ENCODE results near the gene TUBB3. TPM values are rescaled to one million over a fixed set of nuclear protein-coding genes. Genes with fewer than 3 reads are reported as not detected.

TUBB3 gene
- total RNA-seq, 1 donor from 2014 or later: 833 TPM

DNA sequence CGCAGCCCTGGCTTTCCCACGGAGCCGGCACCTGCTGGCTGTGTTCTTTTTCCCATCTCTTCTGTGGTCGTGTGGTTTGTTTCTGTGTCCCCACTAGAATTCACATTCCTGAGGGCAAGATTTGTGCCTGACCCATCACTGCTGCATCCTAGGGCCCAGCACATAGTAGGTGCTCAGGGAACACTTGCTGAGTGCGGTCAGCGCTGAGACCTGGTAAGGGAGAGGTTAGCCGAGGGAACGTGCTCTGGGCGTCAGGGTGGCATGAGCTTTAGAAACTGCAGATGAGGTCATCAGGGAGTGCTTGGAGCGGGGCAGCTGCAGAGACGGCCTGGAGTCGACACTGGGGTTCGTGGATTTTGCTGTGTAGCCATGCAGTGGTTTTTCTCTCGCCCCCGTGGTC, 31.3 kb downstream of the TUBB3 start:
- TF ChIP-seq, protein P1, sequence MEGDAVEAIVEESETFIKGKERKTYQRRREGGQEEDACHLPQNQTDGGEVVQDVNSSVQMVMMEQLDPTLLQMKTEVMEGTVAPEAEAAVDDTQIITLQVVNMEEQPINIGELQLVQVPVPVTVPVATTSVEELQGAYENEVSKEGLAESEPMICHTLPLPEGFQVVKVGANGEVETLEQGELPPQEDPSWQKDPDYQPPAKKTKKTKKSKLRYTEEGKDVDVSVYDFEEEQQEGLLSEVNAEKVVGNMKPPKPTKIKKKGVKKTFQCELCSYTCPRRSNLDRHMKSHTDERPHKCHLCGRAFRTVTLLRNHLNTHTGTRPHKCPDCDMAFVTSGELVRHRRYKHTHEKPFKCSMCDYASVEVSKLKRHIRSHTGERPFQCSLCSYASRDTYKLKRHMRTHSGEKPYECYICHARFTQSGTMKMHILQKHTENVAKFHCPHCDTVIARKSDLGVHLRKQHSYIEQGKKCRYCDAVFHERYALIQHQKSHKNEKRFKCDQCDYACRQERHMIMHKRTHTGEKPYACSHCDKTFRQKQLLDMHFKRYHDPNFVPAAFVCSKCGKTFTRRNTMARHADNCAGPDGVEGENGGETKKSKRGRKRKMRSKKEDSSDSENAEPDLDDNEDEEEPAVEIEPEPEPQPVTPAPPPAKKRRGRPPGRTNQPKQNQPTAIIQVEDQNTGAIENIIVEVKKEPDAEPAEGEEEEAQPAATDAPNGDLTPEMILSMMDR (conservative IDR thresholded peaks at IDR 0.05; ENCODE audit: low read depth, low read length): no peak
- H3K4me3 ChIP-seq (ENCODE audit: low read depth, low read length): no peak overlapping the region
- no peak for DNase-seq (ENCODE audit: low read depth)

DNA sequence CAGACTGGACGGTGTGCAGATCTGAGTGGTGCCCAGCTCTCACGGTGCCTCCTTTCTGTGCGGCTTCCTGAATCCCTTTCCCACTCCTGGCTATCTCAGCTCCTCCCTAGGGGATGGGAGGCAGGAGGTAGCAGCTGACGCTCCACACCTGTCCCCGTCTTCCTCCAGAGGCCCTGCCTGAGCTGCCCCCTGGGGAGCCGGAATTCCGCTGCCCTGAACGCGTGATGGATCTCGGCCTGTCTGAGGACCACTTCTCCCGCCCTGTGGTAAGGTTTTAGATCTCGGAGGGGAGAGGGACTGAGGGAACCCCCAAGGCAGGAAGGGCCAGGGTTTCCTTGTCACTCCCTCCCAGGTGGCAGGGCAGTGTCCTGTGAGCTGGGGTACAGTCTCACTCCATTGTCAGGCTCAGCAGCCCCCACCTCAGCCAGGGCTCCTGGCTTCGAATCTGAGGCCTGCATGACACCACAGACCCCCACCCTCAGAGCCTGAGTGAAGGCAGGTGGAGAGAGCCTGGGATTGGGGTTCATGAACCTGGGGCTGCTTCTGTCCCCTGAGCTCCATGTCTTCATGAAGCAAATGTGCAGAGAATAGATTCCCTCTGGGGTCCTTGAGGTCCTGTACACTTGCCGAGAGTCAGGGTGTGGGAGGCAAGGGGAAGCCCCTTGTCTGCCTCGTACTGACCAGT, 32.0 kb downstream of the TUBB3 start:
- DNase-seq (ENCODE audit: low read depth): no peak
- TF ChIP-seq, protein P1 (conservative IDR thresholded peaks at IDR 0.05; ENCODE audit: low read depth, low read length): no peak
- no peak overlapping the region for H3K4me3 ChIP-seq (ENCODE audit: low read depth, low read length)

DNA sequence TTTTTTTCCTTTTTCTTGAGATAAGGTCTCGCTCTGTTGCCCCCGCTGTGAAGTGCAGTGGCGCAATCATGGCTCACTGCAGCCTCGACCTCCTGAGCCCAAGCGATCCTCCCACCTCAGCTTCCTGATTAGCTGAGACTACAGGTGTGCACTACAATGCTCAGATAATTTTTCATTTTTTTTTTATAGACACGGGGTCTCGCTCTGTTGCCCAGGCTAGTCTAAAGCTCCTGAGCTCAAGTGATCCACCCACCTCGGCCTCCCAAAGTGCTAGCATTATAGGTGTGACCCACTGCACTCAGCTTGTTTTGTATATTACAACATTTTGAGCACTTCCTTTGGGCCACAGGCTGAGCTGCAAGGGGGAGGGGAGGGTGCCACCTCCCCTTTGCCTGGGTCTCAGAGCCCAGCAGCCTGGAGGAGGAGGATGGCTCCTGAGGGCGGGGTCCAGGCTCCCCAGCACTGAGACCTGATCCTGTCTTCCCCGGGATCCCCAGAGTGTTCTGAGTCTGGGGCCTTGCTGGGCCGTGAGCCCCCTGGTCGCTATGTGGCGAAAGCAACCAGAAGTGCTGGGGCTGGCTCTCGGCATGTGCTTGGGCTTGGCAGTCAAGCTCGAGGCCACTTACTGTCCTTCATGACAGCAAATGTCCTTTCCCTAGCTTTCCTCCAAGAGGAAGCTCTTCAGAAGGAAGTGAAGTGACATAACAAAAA, 33.5 kb downstream of the TUBB3 start:
- TF ChIP-seq, protein P1 (conservative IDR thresholded peaks at IDR 0.05; ENCODE audit: low read depth, low read length): no peak
- no peak for DNase-seq (ENCODE audit: low read depth)
- H3K4me3 ChIP-seq (ENCODE audit: low read depth, low read length): no peak overlapping the region

DNA sequence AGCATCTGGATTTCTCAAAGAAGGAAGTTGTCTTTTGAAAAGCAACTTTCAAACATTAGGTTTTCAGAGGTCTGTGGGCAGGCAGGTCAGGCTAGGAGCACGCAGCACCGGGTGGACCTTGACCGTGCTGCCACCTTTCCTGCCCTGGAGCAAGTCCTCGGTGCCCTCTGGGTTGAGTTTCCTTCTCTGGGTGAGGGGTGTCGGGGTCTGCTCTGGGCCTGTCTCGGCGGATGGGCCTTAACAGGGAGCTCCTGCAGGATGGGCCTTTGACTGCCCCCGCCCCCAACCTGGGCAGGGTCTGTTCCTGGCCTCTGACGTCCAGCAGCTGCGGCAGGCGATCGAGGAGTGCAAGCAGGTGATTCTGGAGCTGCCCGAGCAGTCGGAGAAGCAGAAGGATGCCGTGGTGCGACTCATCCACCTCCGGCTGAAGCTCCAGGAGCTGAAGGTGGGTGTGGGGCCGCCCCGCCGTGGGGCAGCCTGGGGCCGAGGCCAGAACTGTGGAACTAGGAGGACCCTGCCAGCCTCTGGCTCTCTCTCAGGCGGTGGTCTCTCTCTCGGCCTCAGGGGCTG, 34.2 kb downstream of the TUBB3 start:
- TF ChIP-seq, protein P1 (conservative IDR thresholded peaks at IDR 0.05; ENCODE audit: low read depth, low read length): no peak
- H3K4me3 ChIP-seq (ENCODE audit: low read depth, low read length): no peak overlapping the region
- no peak for DNase-seq (ENCODE audit: low read depth)

DNA sequence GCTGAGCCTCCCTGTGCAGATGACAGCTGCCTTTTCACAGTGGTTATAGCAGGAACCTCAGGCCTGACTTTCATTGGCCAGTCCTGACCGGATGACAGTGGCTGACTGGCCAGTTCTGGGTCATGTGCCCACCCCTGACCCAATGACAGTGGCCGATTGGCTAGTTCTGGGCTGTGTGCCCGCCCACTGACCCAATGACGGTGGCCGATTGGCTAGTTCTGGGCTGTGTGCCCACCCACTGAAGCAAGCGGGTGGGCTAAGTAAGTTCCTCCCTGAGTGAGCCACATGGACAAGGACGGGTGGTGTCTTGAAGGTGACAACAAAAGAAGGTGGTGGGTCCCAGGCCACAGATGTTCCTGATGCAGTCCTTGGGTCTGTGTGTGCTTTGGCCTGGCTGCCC, 34.9 kb downstream of the TUBB3 start:
- no peak for DNase-seq (ENCODE audit: low read depth)
- TF ChIP-seq, protein P1 (conservative IDR thresholded peaks at IDR 0.05; ENCODE audit: low read depth, low read length): no peak
- no peak overlapping the region for H3K4me3 ChIP-seq (ENCODE audit: low read depth, low read length)

DNA sequence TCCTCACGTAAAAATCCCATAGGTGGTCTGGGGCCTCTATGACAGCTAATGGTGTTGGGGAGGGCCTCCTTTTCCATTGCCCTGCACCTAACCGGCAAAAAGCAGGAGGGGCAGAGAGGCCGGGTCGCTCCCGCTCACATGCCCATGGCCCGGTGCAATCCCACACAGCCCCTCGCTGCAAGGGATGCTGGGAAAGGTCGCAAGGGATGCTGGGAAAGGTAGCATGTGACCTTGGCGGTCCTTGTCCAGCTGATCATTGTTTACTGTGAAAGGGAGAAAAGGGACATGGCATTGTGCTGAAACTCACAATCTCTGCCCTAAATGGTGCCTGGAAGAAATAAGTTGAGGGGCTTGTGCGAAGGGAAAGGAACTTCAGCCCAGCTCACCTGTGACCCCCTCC, 35.5 kb downstream of the TUBB3 start:
- TF ChIP-seq, protein P1 (conservative IDR thresholded peaks at IDR 0.05; ENCODE audit: low read depth, low read length): no peak
- no peak for DNase-seq (ENCODE audit: low read depth)
- H3K4me3 ChIP-seq (ENCODE audit: low read depth, low read length): no peak overlapping the region

Measured in epithelial cell of proximal tubule (primary cell).